Activated T-cell treated with anti-CD3 and anti-CD28 coated beads, Interleukin-2, amount 50 U/mL, for 1 hour (primary cell): ENCODE results near the gene PHF21B.

Experiments
- DNase-seq: peaks from one replicate; pipeline ENCODE4 v3.0.0-alpha.2; 2020

PHF21B gene

DNA sequence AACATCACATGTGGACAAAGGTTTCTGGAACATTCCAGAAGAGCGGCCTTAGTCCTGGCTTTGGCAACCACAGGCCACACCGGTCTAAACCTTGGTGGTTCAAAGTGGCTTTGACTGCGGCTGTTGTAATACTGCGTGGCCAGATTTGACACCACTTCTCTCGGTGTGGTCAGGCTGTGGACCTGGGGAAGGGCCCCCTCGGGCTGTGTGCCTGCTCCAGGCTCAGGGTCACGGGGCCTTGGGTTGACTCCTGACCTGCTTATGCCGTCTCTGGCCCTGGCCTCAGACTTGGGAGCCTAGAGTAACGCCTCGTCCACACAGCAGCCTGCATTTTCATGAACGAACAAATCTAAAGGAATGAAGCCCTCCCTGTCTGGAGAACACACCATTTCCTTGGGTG, 118.0 kb downstream of the PHF21B start:
- DNase-seq: no peak

GRCh38 chr22:44891293-44891747, 118.5 kb downstream of the PHF21B start:
- DNase-seq: no peak

DNA sequence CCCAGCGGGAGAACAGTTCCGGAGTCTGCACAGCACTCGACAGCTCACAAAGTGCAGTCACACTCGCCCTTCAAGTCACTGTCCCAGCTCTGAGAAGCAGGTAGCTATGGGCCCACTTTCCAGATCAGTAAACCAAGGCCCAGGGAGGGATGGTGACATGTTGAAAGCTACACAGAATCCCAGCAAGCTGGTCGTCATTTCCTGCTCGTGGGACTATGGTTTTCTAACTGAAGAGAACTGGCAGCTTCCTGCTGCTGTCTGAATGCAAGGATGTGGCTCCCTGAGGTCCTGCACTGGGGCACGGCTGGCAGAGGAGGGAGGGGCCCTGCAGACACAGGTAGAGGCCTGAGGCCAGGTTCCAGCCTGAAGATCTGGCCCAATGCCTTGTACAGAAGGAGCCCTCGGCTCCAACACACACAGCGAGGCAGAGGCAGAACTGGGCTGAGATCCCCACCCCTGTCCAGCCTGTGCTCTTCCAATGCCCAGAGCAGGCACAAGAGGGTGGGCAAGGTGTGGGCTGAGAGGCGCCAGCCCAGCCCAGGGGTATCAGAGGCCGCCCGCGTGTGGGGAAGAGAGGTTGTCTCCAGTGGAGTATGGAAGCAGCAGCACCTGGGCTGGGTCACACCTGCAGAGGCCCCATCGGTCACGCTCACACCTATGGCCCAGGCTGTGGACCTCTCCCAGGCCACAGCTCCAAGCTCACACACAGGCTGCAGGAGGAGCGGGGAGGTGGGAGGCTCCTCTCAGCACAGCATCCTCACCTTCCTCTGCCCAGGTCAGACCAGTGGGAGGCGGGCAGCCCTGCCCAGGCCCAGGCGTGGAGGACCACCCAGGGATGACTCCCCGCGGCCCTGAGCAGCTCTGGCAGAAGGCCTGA, 119.2 kb downstream of the PHF21B start:
- DNase-seq: no peak

- no peak for DNase-seq
These were observed 120.4 kb downstream of the PHF21B start for GRCh38 chr22:44889255-44889878.

DNA sequence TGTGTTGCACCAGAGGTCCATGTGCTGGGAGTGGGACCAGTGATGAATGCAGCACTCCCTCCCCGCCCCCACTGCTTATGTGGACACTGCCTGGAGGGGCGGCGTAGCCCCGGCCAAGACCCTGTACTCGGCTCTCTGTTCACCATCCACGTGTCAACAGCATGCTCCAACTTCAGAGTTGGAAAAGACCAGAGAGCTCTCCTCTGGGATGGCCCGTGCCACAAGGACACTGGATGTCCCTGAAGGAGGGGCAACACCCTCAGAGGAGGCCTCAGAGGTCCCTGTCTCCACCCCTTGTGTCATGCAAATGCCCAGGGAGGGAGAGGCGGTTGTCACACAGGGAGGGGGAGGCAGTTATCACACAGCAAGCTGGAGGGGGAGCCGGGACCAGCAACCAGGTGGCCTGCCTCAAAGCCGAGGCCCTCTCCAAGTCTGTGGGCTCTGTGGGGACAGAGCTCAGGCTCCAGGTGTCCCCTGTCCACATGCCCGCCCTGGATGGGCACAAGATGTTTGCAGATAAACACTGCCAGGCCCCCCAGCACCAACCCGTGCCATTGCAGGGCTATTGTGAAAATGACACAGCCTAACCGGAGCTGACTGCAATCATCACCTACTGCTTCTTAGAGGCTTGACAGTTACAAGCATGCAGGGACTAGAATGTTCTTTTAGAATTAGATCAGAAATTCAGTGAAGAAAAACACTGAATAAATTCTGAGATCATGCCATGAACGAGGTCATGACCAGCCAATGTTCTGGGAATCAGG, 121.1 kb downstream of the PHF21B start:
- DNase-seq: no peak

- no peak for DNase-seq
These were observed 121.9 kb downstream of the PHF21B start for GRCh38 chr22:44887941-44888366.

- no peak for DNase-seq
These were observed 123.9 kb downstream of the PHF21B start for GRCh38 chr22:44885806-44886360.

DNA sequence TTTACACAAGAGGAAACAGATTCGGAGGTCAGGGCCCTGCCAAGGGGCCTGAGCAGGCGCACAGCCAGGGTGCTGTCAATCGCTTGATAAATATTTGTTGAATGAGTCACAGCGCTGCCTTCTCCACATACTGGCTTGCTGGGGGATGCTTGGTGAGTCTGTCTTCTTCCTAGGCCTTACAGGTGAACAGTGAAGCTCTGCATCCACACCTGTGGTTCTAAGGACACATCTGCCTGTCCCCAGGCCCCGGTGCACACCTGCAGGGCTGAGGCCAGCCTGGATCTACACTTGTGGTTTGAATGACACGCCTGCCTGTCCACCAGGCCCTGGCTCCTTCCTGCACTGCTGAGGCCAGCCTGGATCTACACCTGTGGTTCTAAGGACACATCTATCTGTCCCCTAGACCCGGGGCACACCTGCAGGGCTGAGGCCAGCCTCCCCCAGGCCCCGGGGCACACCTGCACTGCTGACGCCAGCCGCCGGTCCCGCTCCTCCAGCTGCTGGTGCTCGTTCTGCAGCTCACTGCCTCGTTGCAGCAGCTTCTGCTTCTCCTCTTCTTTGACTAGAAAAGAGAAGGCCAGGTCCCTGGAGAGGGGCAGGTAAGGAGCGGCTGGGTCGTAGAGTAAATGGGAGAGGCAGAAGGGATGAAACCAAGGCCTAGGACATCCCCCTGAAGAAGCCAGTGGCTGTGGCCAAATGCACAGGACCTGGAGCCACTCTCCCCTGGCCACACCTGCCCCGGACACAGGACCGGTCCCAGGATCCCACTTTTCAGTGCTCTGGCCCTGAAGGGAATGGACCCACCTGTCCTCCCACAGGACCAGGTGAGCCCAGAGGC, 124.6 kb downstream of the PHF21B start:
- DNase-seq: no peak

- DNase-seq: no peak
These were observed 125.2 kb downstream of the PHF21B start for GRCh38 chr22:44884562-44884961.

GRCh38 chr22:44883011-44883421, 126.8 kb downstream of the PHF21B start:
- DNase-seq: no peak

DNA sequence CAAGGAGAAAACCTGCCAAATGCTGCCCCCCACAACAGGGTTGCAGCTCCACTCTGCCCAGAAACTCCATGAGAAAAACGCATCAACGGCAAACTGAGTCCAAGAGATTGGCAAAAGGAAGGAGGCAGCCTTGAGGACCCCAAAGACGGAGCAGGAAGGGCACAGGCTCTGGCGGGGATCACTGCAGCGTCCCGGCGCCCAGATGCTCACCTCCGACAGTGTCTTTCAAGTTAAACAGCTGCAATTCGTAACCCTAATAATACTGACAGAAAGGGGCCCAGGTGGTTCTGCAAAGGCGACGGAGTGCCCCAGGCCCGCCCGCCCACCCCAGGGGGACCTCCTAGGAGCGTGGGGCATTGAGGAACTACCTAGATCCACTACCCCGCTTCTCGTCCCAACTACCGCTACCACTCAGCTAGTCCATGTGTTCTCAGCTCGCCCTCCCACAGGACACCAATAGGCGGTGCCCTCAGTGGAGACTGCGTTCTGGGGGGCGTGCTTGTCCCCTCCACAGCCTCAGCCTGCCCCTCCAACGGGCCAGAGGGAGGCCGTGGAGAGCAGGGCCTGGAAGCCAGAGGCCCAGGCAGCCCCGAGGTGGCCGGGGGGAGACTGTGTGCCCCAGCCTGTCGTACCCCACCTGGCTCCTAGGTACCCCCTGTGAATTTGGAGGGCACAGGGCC, 127.4 kb downstream of the PHF21B start:
- no peak for DNase-seq

- DNase-seq: no peak
These were observed 128.2 kb downstream of the PHF21B start for GRCh38 chr22:44881624-44882023.

GRCh38 chr22:44880610-44881290, 129.1 kb downstream of the PHF21B start:
- DNase-seq: no peak

GRCh38 chr22:44879301-44879680, 130.5 kb downstream of the PHF21B start:
- DNase-seq: no peak

- no peak for DNase-seq
These were observed 131.1 kb downstream of the PHF21B start for GRCh38 chr22:44878483-44879300.

DNA sequence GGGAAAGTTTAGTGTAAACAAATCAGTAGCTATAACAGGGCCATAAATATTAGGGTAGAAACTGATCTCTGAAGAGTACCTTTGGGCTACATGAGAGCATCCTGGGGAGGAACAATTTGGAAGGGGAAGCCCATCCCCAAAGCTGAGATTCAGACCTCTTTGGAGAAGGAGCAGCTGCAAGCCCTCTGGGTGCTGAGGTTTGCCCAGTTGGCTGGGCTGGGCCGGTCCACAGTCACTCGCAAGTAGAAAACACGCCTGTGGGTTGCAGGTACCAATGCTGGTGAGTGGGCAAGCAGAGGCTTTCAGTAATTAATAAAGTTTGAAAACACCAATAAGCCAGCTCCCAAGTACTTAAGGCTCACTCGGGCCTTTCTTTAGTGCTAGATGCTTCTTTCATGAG, 132.9 kb downstream of the PHF21B start:
- no peak for DNase-seq

DNA sequence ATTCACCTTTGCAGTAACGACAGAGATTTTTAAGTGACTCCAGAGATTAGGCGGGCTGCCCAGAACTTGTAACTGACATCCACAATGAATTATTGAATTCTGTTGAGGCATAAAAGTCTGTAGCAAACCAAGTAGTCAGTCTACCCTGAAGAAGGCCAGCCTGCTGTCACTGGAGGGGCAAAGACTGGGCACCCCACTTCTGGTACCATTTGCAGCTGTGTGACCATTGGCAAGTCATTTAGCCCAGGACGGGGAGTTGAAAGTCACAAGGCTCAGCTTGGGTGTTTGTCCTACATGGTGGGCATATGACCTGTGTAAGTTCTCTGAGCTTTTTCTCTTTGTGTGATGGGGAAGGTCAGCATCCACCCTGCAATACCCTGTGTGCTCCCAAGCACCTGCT, 138.0 kb downstream of the PHF21B start:
- DNase-seq: no peak

- no peak for DNase-seq
These were observed 139.8 kb downstream of the PHF21B start for GRCh38 chr22:44870021-44870420.

DNA sequence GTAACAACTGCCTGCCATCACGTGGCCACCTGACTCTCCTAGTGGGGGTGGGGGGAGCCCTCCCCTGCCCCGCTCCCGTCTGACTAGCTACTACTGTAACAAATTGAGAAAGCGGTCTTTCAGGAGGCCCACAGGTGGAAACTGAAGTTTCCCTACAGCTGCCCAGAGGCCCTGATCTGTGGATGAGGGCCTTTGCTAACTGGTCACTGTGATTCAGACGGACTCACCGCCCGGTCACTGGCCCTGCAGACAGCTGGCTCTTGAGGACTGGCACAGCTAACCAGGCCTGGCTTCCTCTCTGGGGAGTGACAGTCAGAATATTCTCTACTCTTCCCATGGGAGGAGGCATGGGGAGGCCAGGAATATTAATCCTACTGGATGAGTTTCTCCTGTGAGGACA, 140.6 kb downstream of the PHF21B start:
- no peak for DNase-seq
